NCI-H460 (cell line): Measurements from ENCODE around the gene CRTC1. TPM values are rescaled to one million over a fixed set of nuclear protein-coding genes. Genes with fewer than 3 reads are reported as not detected.

Experiments
- DNase-seq: peaks from one replicate; pipeline ENCODE4 v3.0.0-alpha.2; 2016; ENCODE audit warnings: low read depth; ENCODE audit errors: extremely low read depth
- total RNA-seq: library from RNA; depleted of rRNA; stranded (reverse); fragments of >200 nt; shearing (Covaris generic); gene quantifications from 2 replicates; pipeline ENCODE4 v1.2.3, GENCODE V29; 2014; rRNA removed

Gene CRTC1
- total RNA-seq, 1 experiment from 2014 or later, result 2.9 TPM

DNA sequence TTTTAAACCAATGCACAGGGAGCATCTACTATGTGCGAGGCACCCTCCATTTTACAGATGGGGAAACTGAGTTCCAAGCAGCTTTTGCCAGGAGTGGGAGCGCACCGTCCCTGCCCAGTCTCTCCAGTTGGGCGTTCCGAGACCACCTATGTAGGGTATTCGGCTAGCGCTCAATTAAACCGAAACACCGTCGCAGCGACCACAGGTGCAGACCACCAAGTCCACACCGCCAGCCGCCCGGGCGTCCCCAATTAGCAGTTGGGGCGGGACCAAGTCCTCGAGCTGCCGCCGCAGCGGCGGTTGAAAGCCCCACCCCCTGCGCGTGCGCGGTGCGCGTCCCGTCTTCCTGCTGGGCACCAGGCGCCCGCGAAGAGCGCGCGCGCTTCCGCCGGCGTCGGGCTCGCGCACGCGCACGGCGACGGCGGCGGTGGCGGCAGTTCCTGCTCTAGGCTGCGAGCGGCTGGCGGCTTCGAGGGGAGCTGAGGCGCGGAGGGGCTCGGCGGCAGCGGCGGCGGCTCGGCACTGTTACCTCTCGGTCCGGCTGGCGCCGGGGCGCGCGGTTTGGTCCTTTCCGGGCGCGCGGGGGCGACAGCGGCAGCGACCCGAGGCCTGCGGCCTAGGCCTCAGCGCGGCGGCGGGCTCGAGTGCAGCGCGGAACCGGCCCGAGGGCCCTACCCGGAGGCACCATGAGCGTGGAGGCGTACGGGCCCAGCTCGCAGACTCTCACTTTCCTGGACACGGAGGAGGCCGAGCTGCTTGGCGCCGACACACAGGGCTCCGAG, 148.2 kb downstream of the CRTC1 start, which contains the start of gene UPF1:
Gene UPF1, plus strand, starts transcription at position 436 of the 782 bp plus-strand sequence. Its CDS starts 251 bp downstream, at position 687.
- peak; percentile 83 for DNase-seq

Other genes with a start within 250 kb of the CRTC1 start
- 1.2 and 1.4 TPM in 2 replicates for gene ISYNA1, start 245.5 kb upstream of the CRTC1 start, total RNA-seq
- 6.7 and 8.2 TPM in 2 replicates for gene ELL, start 161.6 kb upstream of the CRTC1 start, total RNA-seq
- 100.0 and 122 TPM in 2 replicates for gene FKBP8, start 140.1 kb upstream of the CRTC1 start, total RNA-seq
- 91.5 and 108 TPM in 2 replicates for gene KXD1, start 125.8 kb upstream of the CRTC1 start, total RNA-seq
- gene UBA52, start 111.8 kb upstream of the CRTC1 start, total RNA-seq, result 1,097 and 1,144 TPM in 2 replicates
- 27.9 and 46.6 TPM in 2 replicates for gene REX1BD, start 94.9 kb upstream of the CRTC1 start, total RNA-seq
- gene CRLF1, start 76.9 kb upstream of the CRTC1 start, total RNA-seq, result 91.3 and 109 TPM in 2 replicates
- 3.9 and 7.7 TPM in 2 replicates for gene TMEM59L, start 70.8 kb upstream of the CRTC1 start, total RNA-seq
- 6.4 and 6.6 TPM in 2 replicates for gene KLHL26, start 46.7 kb upstream of the CRTC1 start, total RNA-seq
- not detected in 2 replicates for gene COMP, start 107.6 kb downstream of the CRTC1 start, total RNA-seq
- 21.1 and 23.3 TPM in 2 replicates for gene UPF1, start 148.3 kb downstream of the CRTC1 start, total RNA-seq
- 5.2 and 7.0 TPM in 2 replicates for gene CERS1, start 212.5 kb downstream of the CRTC1 start, total RNA-seq
- 131 and 141 TPM in 2 replicates for gene COPE, start 235.7 kb downstream of the CRTC1 start, total RNA-seq
- 38.9 and 41.5 TPM in 2 replicates for gene DDX49, start 236.0 kb downstream of the CRTC1 start, total RNA-seq